OCI-LY7 (cell line): ENCODE measurements around the gene AGT. TPM values are rescaled to one million over a fixed set of nuclear protein-coding genes. Genes with fewer than 3 reads are reported as not detected.
"Not testable (repeated sequence)": the region's sequence is repeated elsewhere in the genome, so short reads cannot be mapped to it uniquely, and the experiment has no call there.

Source experiments
- BruUV-seq: library from RNA; stranded (reverse); fragments of 400-500 nt; replicated peaks from 2 replicates; lab custom pipeline; 2021; lab: Mats Ljungman, UMichigan
- CTCF ChIA-PET: fragments of 300-600 bp; sonication (Branson Sonifier 250); formaldehyde crosslinking; loops from one replicate; lab custom pipeline; 2022; ENCODE audit warnings: antibody characterized with exemption; ENCODE audit not compliant: unreplicated experiment; lab: Charles Lee
- POLR2A ChIA-PET: fragments of 300-600 bp; sonication (Branson Sonifier 250); formaldehyde crosslinking; loops from one replicate; lab custom pipeline; 2022; ENCODE audit warnings: antibody characterized with exemption; lab: Charles Lee
- DNase-seq: peaks from one replicate; pipeline ENCODE4 v3.0.0-alpha.2; 2015; ENCODE audit warnings: low spot score
- H2AFZ ChIP-seq: fragments of 200-600 bp; sonication (generic), shearing (Covaris generic); 2 replicates; pipeline ENCODE4 v1.6.1; 2014; ENCODE audit warnings: mild to moderate bottlenecking, antibody characterized with exemption, low read length, moderate library complexity
- H3K27ac ChIP-seq: fragments of 200-600 bp; sonication (generic); 2 replicates; pipeline ENCODE4 v1.5.1; 2014; ENCODE audit warnings: mixed run types, low read depth, mild to moderate bottlenecking, moderate library complexity, low read length, inconsistent platforms; ENCODE audit not compliant: poor library complexity, severe bottlenecking
- H3K36me3 ChIP-seq: fragments of 200-600 bp; sonication (generic); 2 replicates; pipeline ENCODE4 v1.6.1; 2014; ENCODE audit warnings: mild to moderate bottlenecking, antibody characterized with exemption, low read length, moderate library complexity, mixed read lengths; ENCODE audit not compliant: insufficient read depth
- H3K4me1 ChIP-seq: fragments of 200-600 bp; sonication (generic); 2 replicates; pipeline ENCODE4 v1.5.1; 2014; ENCODE audit warnings: mild to moderate bottlenecking, low read length; ENCODE audit not compliant: insufficient read depth, poor library complexity, severe bottlenecking
- H3K4me2 ChIP-seq: fragments of 200-600 bp; sonication (generic); 2 replicates; pipeline ENCODE4 v1.6.1; 2014; ENCODE audit warnings: mild to moderate bottlenecking, low read length
- H3K4me3 ChIP-seq: fragments of 200-600 bp; sonication (generic); 2 replicates; pipeline ENCODE4 v1.5.1; 2014; ENCODE audit warnings: mild to moderate bottlenecking, low read depth, low read length; ENCODE audit not compliant: poor library complexity, severe bottlenecking
- H3K79me2 ChIP-seq: fragments of 200-600 bp; sonication (generic); 2 replicates; pipeline ENCODE4 v1.6.1; 2016; ENCODE audit warnings: low read depth, mild to moderate bottlenecking, low read length, moderate library complexity, mixed read lengths; ENCODE audit not compliant: insufficient read depth
- H3K9me2 ChIP-seq: fragments of 200-600 bp; sonication (generic); 2 replicates; pipeline ENCODE4 v1.6.1; 2016; ENCODE audit warnings: mild to moderate bottlenecking, low read length, mixed read lengths; ENCODE audit not compliant: insufficient read depth
- H3K9me3 ChIP-seq: fragments of 200-600 bp; sonication (generic); 2 replicates; pipeline ENCODE4 v1.6.1; 2014; ENCODE audit warnings: mild to moderate bottlenecking, mixed run types, low read length, mixed read lengths
- H4K20me1 ChIP-seq: fragments of 200-600 bp; sonication (generic); 2 replicates; pipeline ENCODE4 v1.6.1; 2014; ENCODE audit warnings: mild to moderate bottlenecking, antibody characterized with exemption, low read length, moderate library complexity, mixed read lengths; ENCODE audit not compliant: insufficient read depth
- CTCF ChIP-seq: fragments of 200-600 bp; sonication (generic); conservative IDR thresholded peaks from 2 replicates; pipeline ENCODE4 v1.5.1; 2014; ENCODE audit warnings: mild to moderate bottlenecking, antibody characterized with exemption, low read length, moderate library complexity, mixed read lengths
- EZH2phosphoT487 ChIP-seq: fragments of 200-600 bp; sonication (generic); IDR thresholded peaks from 2 replicates; pipeline ENCODE4 v1.6.1; 2018; ENCODE audit warnings: low read depth, borderline replicate concordance, mild to moderate bottlenecking, mixed run types, antibody characterized with exemption, low read length, moderate library complexity, mixed read lengths
- intact Hi-C: fragments of 100-400 bp; cut with micrococcal nuclease; formaldehyde crosslinking; loops from one replicate; pipeline ENCODE4 v1.10.0; 2022; ENCODE audit not compliant: unreplicated experiment
- total RNA-seq, 2 experiments: library from RNA; depleted of rRNA in 1 of 2; stranded (reverse); fragments of >200 nt in 1 of 2; shearing (Covaris generic) in 1 of 2; gene quantifications; 2 replicates each; pipeline ENCODE4 v1.2.3, GENCODE V29; 2014 to 2022

Gene AGT
- total RNA-seq, 2 experiments from 2014 or later, result not detected

- no peaks in the 10 kb centered on the region for H3K79me2 ChIP-seq
- H3K27ac ChIP-seq, result no peak overlapping the region
- no peaks in the 10 kb centered on the region for H3K36me3 ChIP-seq
- CTCF ChIA-PET, result no interaction called here
- H3K4me3 ChIP-seq, result no peak overlapping the region
- H3K4me2 ChIP-seq, result no peak overlapping the region
- TF ChIP-seq EZH2phosphoT487 (no peak), CTCF (no peak)
- H2AFZ ChIP-seq, result no peak overlapping the region
- no peaks in the 10 kb centered on the region for H3K9me2 ChIP-seq
- BruUV-seq, result no TSS peak
- no peak for DNase-seq
- POLR2A ChIA-PET, result no interaction called here
- H3K9me3 ChIP-seq, result no peaks in the 10 kb centered on the region
- no peaks in the 10 kb centered on the region for H3K4me1 ChIP-seq
- intact Hi-C loops, result no loop called here
- no peaks in the 10 kb centered on the region for H4K20me1 ChIP-seq
These were observed 11.5 kb upstream of the AGT start for GRCh38 chr1:230725256-230726012.

- H3K4me1 ChIP-seq, intact Hi-C loops, H3K27ac ChIP-seq, CTCF ChIA-PET, H4K20me1 ChIP-seq, H3K36me3 ChIP-seq, DNase-seq, H3K4me2 ChIP-seq, H3K4me3 ChIP-seq, BruUV-seq, H3K9me2 ChIP-seq, H3K79me2 ChIP-seq, H2AFZ ChIP-seq, H3K9me3 ChIP-seq: not testable (repeated sequence)
- POLR2A ChIA-PET, result interaction anchor here (0.7 kb wide), 1 partner anchor 11 kb away, joined by 3 read pairs; no protein-coding TSS in a partner anchor
These were observed 8.1 kb upstream of the AGT start for GRCh38 chr1:230721849-230722522.

- H3K4me1 ChIP-seq, result no peaks in the 10 kb centered on the region
- H3K9me3 ChIP-seq, result no peaks in the 10 kb centered on the region
- no TSS peak for BruUV-seq
- no peak overlapping the region for H3K27ac ChIP-seq
- intact Hi-C loops, result no loop called here
- no peaks in the 10 kb centered on the region for H4K20me1 ChIP-seq
- no peak for DNase-seq
- H3K36me3 ChIP-seq, result no peaks in the 10 kb centered on the region
- H3K4me3 ChIP-seq, result no peak overlapping the region
- H3K4me2 ChIP-seq, result no peak overlapping the region
- H2AFZ ChIP-seq, result no peak overlapping the region
- ChIA-PET POLR2A (interaction anchor here (0.7 kb wide), 1 partner anchor 56 kb away, joined by 3 read pairs; no protein-coding TSS in a partner anchor), CTCF (no interaction called here)
- TF ChIP-seq EZH2phosphoT487, result no peak
- TF ChIP-seq CTCF, result no peak
- no peaks in the 10 kb centered on the region for H3K9me2 ChIP-seq
- no peaks in the 10 kb centered on the region for H3K79me2 ChIP-seq
These were observed 3.3 kb upstream of the AGT start for GRCh38 chr1:230717251-230717650.

- H3K4me1 ChIP-seq, H3K4me2 ChIP-seq, H3K4me3 ChIP-seq, H3K79me2 ChIP-seq, DNase-seq, H3K9me2 ChIP-seq, H3K27ac ChIP-seq, POLR2A ChIA-PET, H3K9me3 ChIP-seq, H3K36me3 ChIP-seq, H4K20me1 ChIP-seq, BruUV-seq, H2AFZ ChIP-seq, intact Hi-C loops, CTCF ChIA-PET: not testable (repeated sequence)
These were observed 2.5 kb upstream of the AGT start for GRCh38 chr1:230716453-230716852.
